Thoracic aorta (tissue), 2 donors: Measurements from ENCODE around the gene CCP110. TPM values are rescaled to one million over a fixed set of nuclear protein-coding genes. Genes with fewer than 3 reads are reported as not detected.

Experiments used
- ATAC-seq: fragments of 150-250 bp; one replicate; pipeline ENCODE4 v1.8.0; 2017; ENCODE audit warnings: low read depth; ENCODE audit not compliant: insufficient number of reproducible peaks, low FRiP score
- DNase-seq: peaks from one replicate; pipeline ENCODE4 v3.0.0-alpha.2; 2020; ENCODE audit warnings: low spot score
- H3K27ac ChIP-seq, 2 donors: fragments of 200-600 bp; sonication (generic); 1 replicate in 1 of 2; 2 replicates in 1 of 2; pipeline ENCODE4 v1.5.1; 2016; ENCODE audit warnings: mild to moderate bottlenecking in 2 of 2, moderate library complexity in 2 of 2
- H3K27me3 ChIP-seq: fragments of 200-600 bp; sonication (generic); replicated peaks from 2 replicates; pipeline ENCODE4 v1.6.0; 2016; ENCODE audit warnings: mild to moderate bottlenecking; ENCODE audit not compliant: insufficient read depth
- H3K36me3 ChIP-seq: fragments of 200-600 bp; sonication (generic); one replicate; pipeline ENCODE4 v1.5.1; 2016
- H3K4me1 ChIP-seq, 2 donors: fragments of 200-600 bp; sonication (generic); 1 replicate in 1 of 2; 2 replicates in 1 of 2; pipeline versions ENCODE4 v1.5.1 to v1.6.0; 2016; ENCODE audit warnings: low read depth in 2 of 2, mild to moderate bottlenecking in 1 of 2; ENCODE audit not compliant: control insufficient read depth in 1 of 2
- H3K4me3 ChIP-seq: fragments of 200-600 bp; sonication (generic); 2 replicates; pipeline ENCODE4 v1.5.1; 2016; ENCODE audit warnings: mild to moderate bottlenecking
- H3K9me3 ChIP-seq: fragments of 200-600 bp; sonication (generic); 2 replicates; pipeline ENCODE4 v1.5.1; 2016
- total RNA-seq, 2 donors: library from RNA; depleted of rRNA; stranded (reverse); fragments of >200 nt; gene quantifications; one replicate each; pipeline versions ENCODE4 v1.1.0 to v1.2.3, GENCODE V29; 2016
- TF ChIP-seq, protein P1 (sequence below): fragments of 200-600 bp; sonication (generic); IDR thresholded peaks from one replicate; pipeline ENCODE4 v1.5.1; 2019; ENCODE audit warnings: antibody characterized with exemption

The CCP110 gene
- total RNA-seq, 2 donors from 2014 or later, result 20.4 to 30.7 TPM

DNA sequence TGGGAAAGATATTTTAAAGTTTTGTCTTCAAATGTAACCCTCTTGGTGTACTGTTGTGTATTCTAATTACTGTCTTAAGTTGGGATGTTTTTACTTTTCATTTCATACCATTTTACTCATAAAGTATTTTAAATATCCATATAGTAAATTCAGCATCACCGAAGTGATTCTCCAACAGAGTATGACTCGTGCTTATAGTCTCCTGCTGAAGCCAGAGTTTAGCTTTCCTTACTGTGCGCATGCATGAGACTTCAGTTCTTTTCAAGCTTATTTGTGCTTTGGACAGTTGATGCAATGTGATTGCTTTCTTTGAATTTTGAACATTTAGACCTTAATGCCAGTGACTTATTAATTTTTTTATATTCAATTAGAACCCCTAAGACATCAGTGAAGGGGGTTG is 24.4 kb downstream of the CCP110 start:
- peaks cover 19% of the 10 kb centered on the region for H3K36me3 ChIP-seq
- no peak for DNase-seq
- TF ChIP-seq, protein P1, sequence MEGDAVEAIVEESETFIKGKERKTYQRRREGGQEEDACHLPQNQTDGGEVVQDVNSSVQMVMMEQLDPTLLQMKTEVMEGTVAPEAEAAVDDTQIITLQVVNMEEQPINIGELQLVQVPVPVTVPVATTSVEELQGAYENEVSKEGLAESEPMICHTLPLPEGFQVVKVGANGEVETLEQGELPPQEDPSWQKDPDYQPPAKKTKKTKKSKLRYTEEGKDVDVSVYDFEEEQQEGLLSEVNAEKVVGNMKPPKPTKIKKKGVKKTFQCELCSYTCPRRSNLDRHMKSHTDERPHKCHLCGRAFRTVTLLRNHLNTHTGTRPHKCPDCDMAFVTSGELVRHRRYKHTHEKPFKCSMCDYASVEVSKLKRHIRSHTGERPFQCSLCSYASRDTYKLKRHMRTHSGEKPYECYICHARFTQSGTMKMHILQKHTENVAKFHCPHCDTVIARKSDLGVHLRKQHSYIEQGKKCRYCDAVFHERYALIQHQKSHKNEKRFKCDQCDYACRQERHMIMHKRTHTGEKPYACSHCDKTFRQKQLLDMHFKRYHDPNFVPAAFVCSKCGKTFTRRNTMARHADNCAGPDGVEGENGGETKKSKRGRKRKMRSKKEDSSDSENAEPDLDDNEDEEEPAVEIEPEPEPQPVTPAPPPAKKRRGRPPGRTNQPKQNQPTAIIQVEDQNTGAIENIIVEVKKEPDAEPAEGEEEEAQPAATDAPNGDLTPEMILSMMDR, result no peak
- no peaks in the 10 kb centered on the region for H3K4me1 ChIP-seq
- H3K27ac ChIP-seq, result no peak overlapping the region
- H3K4me3 ChIP-seq, result no peak overlapping the region
- no peak for ATAC-seq
- H3K9me3 ChIP-seq, result no peaks in the 10 kb centered on the region
- no peaks in the 10 kb centered on the region for H3K27me3 ChIP-seq

DNA sequence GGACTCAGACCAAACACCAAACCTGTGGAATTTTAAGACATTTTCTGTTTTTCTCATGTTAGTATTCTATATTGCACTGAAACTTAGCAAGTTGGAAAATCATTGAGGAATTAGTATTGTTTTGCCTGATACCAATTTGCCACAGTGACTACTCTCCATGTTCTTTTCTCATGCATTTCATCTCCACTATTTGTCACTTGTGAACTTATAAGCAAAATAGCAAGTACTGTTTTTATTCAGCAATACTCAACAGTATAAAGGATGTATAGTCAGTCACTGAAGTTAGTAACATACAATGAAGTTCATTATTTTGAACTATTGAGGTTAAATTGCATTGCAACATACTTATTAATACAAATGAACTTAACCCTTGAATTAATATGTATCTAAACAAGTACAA is 25.9 kb downstream of the CCP110 start:
- Histone ChIP-seq H3K27ac (no peak overlapping the region), H3K4me3 (no peak overlapping the region), H3K36me3 (peaks cover 11% of the 10 kb centered on the region), H3K4me1 (peaks cover 0 to 1% of the 10 kb centered on the region in 2 donors), H3K27me3 (no peaks in the 10 kb centered on the region), H3K9me3 (no peaks in the 10 kb centered on the region)
- DNase-seq, result no peak
- TF ChIP-seq, protein P1, result no peak
- ATAC-seq, result no peak

DNA sequence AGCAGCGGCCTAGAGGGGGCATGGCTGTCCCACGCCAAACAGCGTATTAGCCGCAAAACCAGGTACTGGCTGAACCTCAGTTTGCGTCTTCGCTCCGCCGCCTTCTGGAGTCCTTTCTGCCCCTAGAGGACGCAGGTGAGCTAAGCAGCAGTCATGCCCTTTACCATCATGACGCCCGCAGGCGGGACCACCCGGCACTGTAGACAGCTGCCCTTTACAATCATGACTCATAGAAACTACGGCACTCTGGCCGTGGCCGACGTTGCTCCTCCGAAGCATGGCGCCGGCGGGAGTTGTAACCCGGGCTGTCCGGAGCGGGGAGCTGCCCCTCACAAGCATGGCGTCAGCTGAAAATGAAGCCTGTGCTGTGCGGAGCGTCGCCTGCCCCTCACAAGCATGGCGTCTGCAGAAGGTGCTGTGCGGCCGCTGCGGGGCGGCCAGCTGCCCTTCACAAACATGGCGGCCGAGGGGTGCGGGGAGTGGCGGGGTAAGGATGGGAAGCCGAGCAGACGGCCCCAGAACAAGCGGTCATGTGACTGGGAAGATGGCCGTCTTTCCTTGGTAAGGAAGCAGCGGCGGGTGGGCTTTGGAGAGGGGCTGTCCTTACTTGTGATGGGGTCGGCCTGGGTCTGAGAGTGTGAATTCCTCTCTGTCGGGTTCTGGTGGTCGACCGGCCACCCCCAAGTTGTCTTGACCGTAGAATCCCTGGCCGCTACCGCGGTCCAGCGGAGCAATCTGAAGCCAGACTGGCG is 31.6 kb downstream of the CCP110 start, which contains the start of gene VPS35L:
VPS35L (plus strand) TSS at position 518 of the 752 bp plus-strand sequence; CDS start at position 545, 27 bp downstream.
- DNase-seq, result peak; percentile 95
- TF ChIP-seq, protein P1, result peak; percentile 68

DNA sequence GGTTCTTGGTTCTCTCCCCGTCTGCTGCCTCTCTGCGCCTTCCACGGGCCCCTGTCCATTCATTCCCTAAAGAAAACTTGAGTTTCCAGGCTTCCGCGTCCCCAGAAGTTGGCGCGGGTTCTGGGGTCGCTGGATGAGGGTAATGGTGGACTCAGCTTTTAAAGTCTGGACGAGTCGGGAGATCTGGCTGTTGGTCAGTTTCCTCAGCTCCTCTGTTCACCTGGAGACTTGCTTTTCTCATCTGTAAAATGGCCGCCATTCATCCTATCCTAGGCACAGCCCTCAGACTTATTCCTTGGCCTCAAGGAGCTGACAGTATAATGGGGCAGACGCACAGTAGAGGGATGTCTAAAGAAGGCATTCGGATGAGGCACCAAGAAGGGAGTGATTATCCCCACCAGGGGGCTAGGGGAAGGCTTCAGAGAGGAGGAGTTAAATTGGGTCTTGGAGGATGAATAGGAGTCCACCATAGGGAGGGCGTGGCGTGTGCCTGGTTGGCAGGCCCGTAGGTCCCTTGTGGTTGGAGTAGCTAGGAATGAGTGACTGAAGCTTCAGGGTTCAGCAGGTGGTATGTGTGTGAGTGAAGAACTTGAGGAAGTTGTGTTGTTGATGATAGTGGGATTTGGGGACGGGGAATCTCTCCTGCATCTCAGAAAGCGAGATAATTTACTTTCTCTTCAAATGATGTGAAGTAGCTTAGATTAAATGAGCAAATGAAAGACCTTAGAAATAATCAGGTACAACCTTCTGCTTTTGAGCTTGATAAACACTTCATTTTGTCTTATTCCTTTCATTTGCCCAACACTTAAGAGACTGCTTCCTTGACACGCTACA is 32.4 kb downstream of the CCP110 start:
- ATAC-seq (no peak), DNase-seq (no peak)
- peak overlapping the region; percentile 86 to 91 for H3K27ac ChIP-seq
- peak overlapping the region; percentile 85 for H3K4me3 ChIP-seq
- TF ChIP-seq, protein P1, result no peak
- peaks cover 7 to 12% of the 10 kb centered on the region in 2 donors for H3K4me1 ChIP-seq
- no peaks in the 10 kb centered on the region for H3K9me3 ChIP-seq
- H3K27me3 ChIP-seq, result no peaks in the 10 kb centered on the region
- H3K36me3 ChIP-seq, result no peaks in the 10 kb centered on the region

More for the DNA sequence above, 31.6 kb downstream of the CCP110 start, which contains the start of gene VPS35L:
- no peaks in the 10 kb centered on the region for H3K9me3 ChIP-seq
- H3K27me3 ChIP-seq, result no peaks in the 10 kb centered on the region
- H3K27ac ChIP-seq, result peak within 1 kb of the TSS; percentile 86 to 91
- ATAC-seq, result peak; percentile 99
- peaks cover 7 to 12% of the 10 kb centered on the region in 2 donors for H3K4me1 ChIP-seq
- H3K4me3 ChIP-seq, result peak within 1 kb of the TSS; percentile 85
- H3K36me3 ChIP-seq, result no peaks in the 10 kb centered on the region
